ENCODE results near the gene MMRN1.

MMRN1 gene

GRCh38 chr4:89913623-89914022 is 19.0 kb downstream of the MMRN1 start:
- no peak for DNase-seq (ENCODE audit: low read depth, low spot score)

- DNase-seq (ENCODE audit: low read depth, low spot score), result no peak
These were observed 20.2 kb downstream of the MMRN1 start for GRCh38 chr4:89914609-89915550.

GRCh38 chr4:89915937-89916336 is 21.3 kb downstream of the MMRN1 start:
- DNase-seq (ENCODE audit: low read depth, low spot score), result no peak

GRCh38 chr4:89922848-89923416 is 28.3 kb downstream of the MMRN1 start:
- DNase-seq (ENCODE audit: low read depth, low spot score), result no peak

GRCh38 chr4:89928838-89929237 is 34.2 kb downstream of the MMRN1 start:
- DNase-seq (ENCODE audit: low read depth, low spot score), result no peak

- peak; percentile 23 for DNase-seq (ENCODE audit: low read depth, low spot score)
These were observed 34.9 kb downstream of the MMRN1 start for GRCh38 chr4:89929425-89930159.

- DNase-seq (ENCODE audit: low read depth, low spot score), result no peak
These were observed 44.9 kb downstream of the MMRN1 start for GRCh38 chr4:89939546-89939945.

GRCh38 chr4:89939994-89940393 is 45.3 kb downstream of the MMRN1 start:
- peak; percentile 67 for DNase-seq (ENCODE audit: low read depth, low spot score)

- DNase-seq (ENCODE audit: low read depth, low spot score), result no peak
These were observed 48.2 kb downstream of the MMRN1 start for GRCh38 chr4:89942811-89943210.

- DNase-seq (ENCODE audit: low read depth, low spot score), result no peak
These were observed 55.2 kb downstream of the MMRN1 start for GRCh38 chr4:89949782-89950387.

- DNase-seq (ENCODE audit: low read depth, low spot score), result no peak
These were observed 57.8 kb downstream of the MMRN1 start for GRCh38 chr4:89952458-89952857.

GRCh38 chr4:89954906-89955695 is 60.4 kb downstream of the MMRN1 start:
- DNase-seq (ENCODE audit: low read depth, low spot score), result no peak

GRCh38 chr4:89957046-89957926 is 62.6 kb downstream of the MMRN1 start:
- no peak for DNase-seq (ENCODE audit: low read depth, low spot score)

- no peak for DNase-seq (ENCODE audit: low read depth, low spot score)
These were observed 87.2 kb downstream of the MMRN1 start for GRCh38 chr4:89981789-89982334.

GRCh38 chr4:89988268-89988667 is 93.6 kb downstream of the MMRN1 start:
- DNase-seq (ENCODE audit: low read depth, low spot score), result no peak

- DNase-seq (ENCODE audit: low read depth, low spot score), result no peak
These were observed 98.1 kb downstream of the MMRN1 start for GRCh38 chr4:89992744-89993143.

- no peak for DNase-seq (ENCODE audit: low read depth, low spot score)
These were observed 99.7 kb downstream of the MMRN1 start for GRCh38 chr4:89994176-89994873.

- DNase-seq (ENCODE audit: low read depth, low spot score), result no peak
These were observed 100.4 kb downstream of the MMRN1 start for GRCh38 chr4:89995006-89995405.

GRCh38 chr4:89995814-89996213 is 101.2 kb downstream of the MMRN1 start:
- no peak for DNase-seq (ENCODE audit: low read depth, low spot score)

All from astrocyte of the hippocampus (primary cell).